ENCODE data around the gene HAVCR1. TPM values are rescaled to one million over a fixed set of nuclear protein-coding genes. Genes with fewer than 3 reads are reported as not detected.

Gene HAVCR1
- total and polyA plus RNA-seq, 2 experiments from 2014 or later = not detected

DNA sequence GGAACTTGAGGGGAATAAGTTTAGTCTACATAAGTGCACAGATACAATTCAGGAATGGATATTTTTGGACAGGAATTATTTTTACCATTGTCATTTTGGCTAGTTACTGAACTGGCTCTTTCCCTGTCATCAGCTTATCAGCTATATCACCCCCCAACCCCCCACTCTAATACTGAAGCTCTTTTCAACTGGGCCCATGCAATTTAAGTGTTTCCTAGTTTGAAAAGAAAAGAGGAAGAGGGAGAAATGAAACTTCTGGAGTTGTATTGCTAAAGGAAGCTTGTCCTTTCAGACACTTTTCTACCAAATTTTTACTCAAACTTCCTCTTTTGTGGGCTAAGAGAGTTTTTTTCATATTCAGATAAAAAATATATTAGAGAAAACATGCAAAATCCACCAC is 77.4 kb downstream of the HAVCR1 start (continued):
- TF ChIP-seq, protein P1, sequence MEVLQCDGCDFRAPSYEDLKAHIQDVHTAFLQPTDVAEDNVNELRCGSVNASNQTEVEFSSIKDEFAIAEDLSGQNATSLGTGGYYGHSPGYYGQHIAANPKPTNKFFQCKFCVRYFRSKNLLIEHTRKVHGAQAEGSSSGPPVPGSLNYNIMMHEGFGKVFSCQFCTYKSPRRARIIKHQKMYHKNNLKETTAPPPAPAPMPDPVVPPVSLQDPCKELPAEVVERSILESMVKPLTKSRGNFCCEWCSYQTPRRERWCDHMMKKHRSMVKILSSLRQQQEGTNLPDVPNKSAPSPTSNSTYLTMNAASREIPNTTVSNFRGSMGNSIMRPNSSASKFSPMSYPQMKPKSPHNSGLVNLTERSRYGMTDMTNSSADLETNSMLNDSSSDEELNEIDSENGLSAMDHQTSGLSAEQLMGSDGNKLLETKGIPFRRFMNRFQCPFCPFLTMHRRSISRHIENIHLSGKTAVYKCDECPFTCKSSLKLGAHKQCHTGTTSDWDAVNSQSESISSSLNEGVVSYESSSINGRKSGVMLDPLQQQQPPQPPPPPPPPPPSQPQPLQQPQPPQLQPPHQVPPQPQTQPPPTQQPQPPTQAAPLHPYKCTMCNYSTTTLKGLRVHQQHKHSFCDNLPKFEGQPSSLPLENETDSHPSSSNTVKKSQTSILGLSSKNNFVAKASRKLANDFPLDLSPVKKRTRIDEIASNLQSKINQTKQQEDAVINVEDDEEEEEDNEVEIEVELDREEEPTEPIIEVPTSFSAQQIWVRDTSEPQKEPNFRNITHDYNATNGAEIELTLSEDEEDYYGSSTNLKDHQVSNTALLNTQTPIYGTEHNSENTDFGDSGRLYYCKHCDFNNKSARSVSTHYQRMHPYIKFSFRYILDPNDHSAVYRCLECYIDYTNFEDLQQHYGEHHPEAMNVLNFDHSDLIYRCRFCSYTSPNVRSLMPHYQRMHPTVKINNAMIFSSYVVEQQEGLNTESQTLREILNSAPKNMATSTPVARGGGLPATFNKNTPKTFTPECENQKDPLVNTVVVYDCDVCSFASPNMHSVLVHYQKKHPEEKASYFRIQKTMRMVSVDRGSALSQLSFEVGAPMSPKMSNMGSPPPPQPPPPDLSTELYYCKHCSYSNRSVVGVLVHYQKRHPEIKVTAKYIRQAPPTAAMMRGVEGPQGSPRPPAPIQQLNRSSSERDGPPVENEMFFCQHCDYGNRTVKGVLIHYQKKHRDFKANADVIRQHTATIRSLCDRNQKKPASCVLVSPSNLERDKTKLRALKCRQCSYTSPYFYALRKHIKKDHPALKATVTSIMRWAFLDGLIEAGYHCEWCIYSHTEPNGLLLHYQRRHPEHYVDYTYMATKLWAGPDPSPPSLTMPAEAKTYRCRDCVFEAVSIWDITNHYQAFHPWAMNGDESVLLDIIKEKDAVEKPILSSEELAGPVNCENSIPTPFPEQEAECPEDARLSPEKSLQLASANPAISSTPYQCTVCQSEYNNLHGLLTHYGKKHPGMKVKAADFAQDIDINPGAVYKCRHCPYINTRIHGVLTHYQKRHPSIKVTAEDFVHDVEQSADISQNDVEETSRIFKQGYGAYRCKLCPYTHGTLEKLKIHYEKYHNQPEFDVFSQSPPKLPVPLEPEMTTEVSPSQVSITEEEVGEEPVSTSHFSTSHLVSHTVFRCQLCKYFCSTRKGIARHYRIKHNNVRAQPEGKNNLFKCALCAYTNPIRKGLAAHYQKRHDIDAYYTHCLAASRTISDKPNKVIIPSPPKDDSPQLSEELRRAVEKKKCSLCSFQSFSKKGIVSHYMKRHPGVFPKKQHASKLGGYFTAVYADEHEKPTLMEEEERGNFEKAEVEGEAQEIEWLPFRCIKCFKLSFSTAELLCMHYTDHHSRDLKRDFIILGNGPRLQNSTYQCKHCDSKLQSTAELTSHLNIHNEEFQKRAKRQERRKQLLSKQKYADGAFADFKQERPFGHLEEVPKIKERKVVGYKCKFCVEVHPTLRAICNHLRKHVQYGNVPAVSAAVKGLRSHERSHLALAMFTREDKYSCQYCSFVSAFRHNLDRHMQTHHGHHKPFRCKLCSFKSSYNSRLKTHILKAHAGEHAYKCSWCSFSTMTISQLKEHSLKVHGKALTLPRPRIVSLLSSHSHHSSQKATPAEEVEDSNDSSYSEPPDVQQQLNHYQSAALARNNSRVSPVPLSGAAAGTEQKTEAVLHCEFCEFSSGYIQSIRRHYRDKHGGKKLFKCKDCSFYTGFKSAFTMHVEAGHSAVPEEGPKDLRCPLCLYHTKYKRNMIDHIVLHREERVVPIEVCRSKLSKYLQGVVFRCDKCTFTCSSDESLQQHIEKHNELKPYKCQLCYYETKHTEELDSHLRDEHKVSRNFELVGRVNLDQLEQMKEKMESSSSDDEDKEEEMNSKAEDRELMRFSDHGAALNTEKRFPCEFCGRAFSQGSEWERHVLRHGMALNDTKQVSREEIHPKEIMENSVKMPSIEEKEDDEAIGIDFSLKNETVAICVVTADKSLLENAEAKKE (CRISPR knock-in tag; IDR thresholded peaks at IDR 0.05) = no peak

Other genes starting within 250 kb of the HAVCR1 start
- gene PPP1R2B, start 208.8 kb downstream of the HAVCR1 start, total RNA-seq (2014; rRNA removed; shearing (Covaris generic)) = 0.21 TPM in 1 of 2 replicates, not detected in the other
- 0.11 TPM in 1 of 2 replicates, not detected in the other for gene PPP1R2B, start 208.8 kb downstream of the HAVCR1 start, polyA plus RNA-seq (2016; fragmentation: Nextera tagmentation; extraction: Ambion mirVana)
- gene TIMD4, start 95.9 kb downstream of the HAVCR1 start, total RNA-seq (2014; rRNA removed; shearing (Covaris generic)) = not detected in 2 replicates
- not detected in 2 replicates for gene TIMD4, start 95.9 kb downstream of the HAVCR1 start, polyA plus RNA-seq (2016; fragmentation: Nextera tagmentation; extraction: Ambion mirVana)
- gene HAVCR2, start 49.9 kb upstream of the HAVCR1 start, total RNA-seq (2014; rRNA removed; shearing (Covaris generic)) = 0.49 and 3.4 TPM in 2 replicates
- gene HAVCR2, start 49.9 kb upstream of the HAVCR1 start, polyA plus RNA-seq (2016; fragmentation: Nextera tagmentation; extraction: Ambion mirVana) = 0.07 TPM in 1 of 2 replicates, not detected in the other
- 9.7 and 11.6 TPM in 2 replicates for gene MED7, start 83.7 kb upstream of the HAVCR1 start, total RNA-seq (2014; rRNA removed; shearing (Covaris generic))
- gene MED7, start 83.7 kb upstream of the HAVCR1 start, polyA plus RNA-seq (2016; fragmentation: Nextera tagmentation; extraction: Ambion mirVana) = 31.7 and 34.4 TPM in 2 replicates
- not detected in 2 replicates for gene GARIN3, start 107.1 kb upstream of the HAVCR1 start, total RNA-seq (2014; rRNA removed; shearing (Covaris generic))
- gene GARIN3, start 107.1 kb upstream of the HAVCR1 start, polyA plus RNA-seq (2016; fragmentation: Nextera tagmentation; extraction: Ambion mirVana) = not detected in 2 replicates
- not detected in 2 replicates for gene ITK, start 121.7 kb upstream of the HAVCR1 start, total RNA-seq (2014; rRNA removed; shearing (Covaris generic))
- gene ITK, start 121.7 kb upstream of the HAVCR1 start, polyA plus RNA-seq (2016; fragmentation: Nextera tagmentation; extraction: Ambion mirVana) = 0.08 TPM in 1 of 2 replicates, not detected in the other
- 78.4 and 98.4 TPM in 2 replicates for gene CYFIP2, start 207.0 kb upstream of the HAVCR1 start, total RNA-seq (2014; rRNA removed; shearing (Covaris generic))
- gene CYFIP2, start 207.0 kb upstream of the HAVCR1 start, polyA plus RNA-seq (2016; fragmentation: Nextera tagmentation; extraction: Ambion mirVana) = 54.1 and 58.9 TPM in 2 replicates